Measurements from ENCODE around the gene MUC22.
"Not testable (repeated sequence)": the region's sequence is repeated elsewhere in the genome, so short reads cannot be mapped to it uniquely, and the experiment has no call there.

DNA sequence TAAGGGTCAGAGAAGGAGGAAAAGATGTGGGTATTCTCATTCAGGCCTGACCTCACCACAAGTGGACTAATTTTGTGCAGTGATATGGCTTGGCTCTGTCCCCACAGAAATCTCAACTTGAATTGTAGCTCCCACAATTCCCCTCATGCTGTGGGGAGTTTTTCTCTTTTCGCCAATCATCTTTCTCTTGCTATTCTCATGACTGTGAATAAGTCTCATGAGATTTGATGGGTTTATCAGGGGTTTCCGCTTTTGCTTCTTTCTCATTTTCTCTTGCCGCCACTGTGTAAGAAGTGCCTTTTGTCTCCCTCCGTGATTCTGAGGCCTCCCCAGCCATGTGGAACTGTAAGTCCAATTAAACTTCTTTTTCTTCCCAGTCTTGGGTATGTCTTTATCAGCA lies 42.9 kb downstream of the MUC22 start:
- TF ChIP-seq, protein P1, sequence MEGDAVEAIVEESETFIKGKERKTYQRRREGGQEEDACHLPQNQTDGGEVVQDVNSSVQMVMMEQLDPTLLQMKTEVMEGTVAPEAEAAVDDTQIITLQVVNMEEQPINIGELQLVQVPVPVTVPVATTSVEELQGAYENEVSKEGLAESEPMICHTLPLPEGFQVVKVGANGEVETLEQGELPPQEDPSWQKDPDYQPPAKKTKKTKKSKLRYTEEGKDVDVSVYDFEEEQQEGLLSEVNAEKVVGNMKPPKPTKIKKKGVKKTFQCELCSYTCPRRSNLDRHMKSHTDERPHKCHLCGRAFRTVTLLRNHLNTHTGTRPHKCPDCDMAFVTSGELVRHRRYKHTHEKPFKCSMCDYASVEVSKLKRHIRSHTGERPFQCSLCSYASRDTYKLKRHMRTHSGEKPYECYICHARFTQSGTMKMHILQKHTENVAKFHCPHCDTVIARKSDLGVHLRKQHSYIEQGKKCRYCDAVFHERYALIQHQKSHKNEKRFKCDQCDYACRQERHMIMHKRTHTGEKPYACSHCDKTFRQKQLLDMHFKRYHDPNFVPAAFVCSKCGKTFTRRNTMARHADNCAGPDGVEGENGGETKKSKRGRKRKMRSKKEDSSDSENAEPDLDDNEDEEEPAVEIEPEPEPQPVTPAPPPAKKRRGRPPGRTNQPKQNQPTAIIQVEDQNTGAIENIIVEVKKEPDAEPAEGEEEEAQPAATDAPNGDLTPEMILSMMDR (IDR thresholded peaks at IDR 0.05 in 4 of 5, conservative IDR thresholded peaks at IDR 0.05 in 1 of 5) = not testable (repeated sequence)
- not testable (repeated sequence) for TF ChIP-seq POLR2A (IDR thresholded peaks at IDR 0.05)

All from gastrocnemius medialis (tissue), 4 donors.